Uterus (tissue), 2 donors: Measurements from ENCODE around the gene RSRC1.

Source experiments
- CTCF ChIP-seq, 4 experiments: fragments of 200-600 bp in 2 of 4; fragments of 450-650 bp in 2 of 4; sonication (generic) in 2 of 4; IDR thresholded peaks; one replicate each; pipeline ENCODE4 v1.5.1; 2016 to 2019; ENCODE audit warnings: antibody characterized with exemption in 4 of 4, mild to moderate bottlenecking in 2 of 4, moderate library complexity in 1 of 4
- POLR2A ChIP-seq, 2 donors: fragments of 450-650 bp; IDR thresholded peaks; one replicate each; pipeline ENCODE4 v1.6.1; 2016; ENCODE audit warnings: antibody characterized with exemption in 2 of 2, mild to moderate bottlenecking in 1 of 2, moderate library complexity in 1 of 2

- TF ChIP-seq POLR2A (IDR thresholded peaks at IDR 0.05): no peak
- TF ChIP-seq CTCF (IDR thresholded peaks at IDR 0.05): no peak
Measured at GRCh38 chr3:158360756-158361448, 251.0 kb downstream of the RSRC1 start.
